Neural cell (in vitro differentiated cells): Measurements from ENCODE around the gene PRDM2. TPM values are rescaled to one million over a fixed set of nuclear protein-coding genes. Genes with fewer than 3 reads are reported as not detected.

Experiments used
- H2AFZ ChIP-seq: fragments of 200-600, 300-800 bp; sonication (generic), shearing (Covaris generic); 2 replicates; pipeline ENCODE4 v1.6.0; 2014; ENCODE audit warnings: low read depth, mild to moderate bottlenecking, antibody characterized with exemption, low read length, moderate library complexity
- H3F3A ChIP-seq: fragments of 200-600 bp; shearing (Covaris generic); 2 replicates; pipeline ENCODE4 v1.6.1; 2016; ENCODE audit warnings: mild to moderate bottlenecking, moderate library complexity, mixed read lengths, antibody characterized with exemption, low read length; ENCODE audit not compliant: insufficient read depth, poor library complexity, severe bottlenecking
- H3K27ac ChIP-seq: fragments of 200-600, 300-800 bp; sonication (generic), shearing (Covaris generic); 2 replicates; pipeline ENCODE4 v1.5.1; 2014; ENCODE audit warnings: mild to moderate bottlenecking, low read length, moderate library complexity
- H3K27me3 ChIP-seq: fragments of 300-800, 200-600 bp; sonication (generic), shearing (Covaris generic); 2 replicates; pipeline ENCODE4 v1.6.0; 2014; ENCODE audit warnings: mild to moderate bottlenecking, low read depth, low read length, moderate library complexity; ENCODE audit not compliant: insufficient read depth
- H3K36me3 ChIP-seq: fragments of 300-800, 200-600 bp; sonication (generic), shearing (Covaris generic); 2 replicates; pipeline ENCODE4 v1.5.1; 2014; ENCODE audit warnings: mild to moderate bottlenecking, antibody characterized with exemption, low read length, moderate library complexity; ENCODE audit not compliant: insufficient read depth
- H3K4me2 ChIP-seq: fragments of 300-800, 200-600 bp; sonication (generic), shearing (Covaris generic); 2 replicates; pipeline ENCODE4 v1.6.0; 2014; ENCODE audit warnings: mild to moderate bottlenecking, low read length
- H3K4me3 ChIP-seq: fragments of 300-800, 200-600 bp; sonication (generic), shearing (Covaris generic); 2 replicates; pipeline ENCODE4 v1.5.1; 2014; ENCODE audit warnings: mild to moderate bottlenecking, low read length, moderate library complexity
- H3K79me2 ChIP-seq: fragments of 200-600 bp; shearing (Covaris generic); replicated peaks from 2 replicates; pipeline ENCODE4 v1.6.0; 2014; ENCODE audit warnings: mild to moderate bottlenecking, low read length, moderate library complexity; ENCODE audit not compliant: insufficient read depth
- H3K9ac ChIP-seq: fragments of 300-800, 200-600 bp; sonication (generic), shearing (Covaris generic); 2 replicates; pipeline ENCODE4 v1.6.1; 2016; ENCODE audit warnings: mild to moderate bottlenecking, low read length, mixed read lengths
- H3K9me2 ChIP-seq: fragments of 200-600 bp; shearing (Covaris generic); 2 replicates; pipeline ENCODE4 v1.6.1; 2016; ENCODE audit warnings: mild to moderate bottlenecking, low read length, mixed read lengths; ENCODE audit not compliant: insufficient read depth
- H3K9me3 ChIP-seq: fragments of 200-600, 300-800 bp; sonication (generic), shearing (Covaris generic); 2 replicates; pipeline ENCODE4 v1.6.1; 2016; ENCODE audit warnings: mild to moderate bottlenecking, mixed run types, low read length, moderate library complexity, mixed read lengths
- H4K20me1 ChIP-seq: fragments of 200-600 bp; shearing (Covaris generic); 2 replicates; pipeline ENCODE4 v1.6.1; 2016; ENCODE audit warnings: mild to moderate bottlenecking, mixed run types; ENCODE audit not compliant: insufficient read depth
- EP300 ChIP-seq: fragments of 450-650 bp; conservative IDR thresholded peaks from 2 replicates; pipeline ENCODE4 v1.6.1; 2014; ENCODE audit warnings: antibody characterized with exemption, mild to moderate bottlenecking, moderate library complexity; ENCODE audit not compliant: poor library complexity, severe bottlenecking
- MXI1 ChIP-seq: fragments of 450-650 bp; conservative IDR thresholded peaks from 2 replicates; pipeline ENCODE4 v1.6.1; 2014; ENCODE audit warnings: antibody characterized with exemption, mild to moderate bottlenecking; ENCODE audit not compliant: poor library complexity, severe bottlenecking
- POLR2AphosphoS5 ChIP-seq: IDR thresholded peaks from 2 replicates; pipeline ENCODE4 v1.6.1; 2012
- RAD21 ChIP-seq: fragments of 450-650 bp; conservative IDR thresholded peaks from 2 replicates; pipeline ENCODE4 v1.6.1; 2014; ENCODE audit warnings: antibody characterized with exemption, mild to moderate bottlenecking, moderate library complexity
- SMC3 ChIP-seq: fragments of 450-650 bp; conservative IDR thresholded peaks from 2 replicates; pipeline ENCODE4 v1.6.1; 2014; ENCODE audit warnings: antibody characterized with exemption, mild to moderate bottlenecking, moderate library complexity; ENCODE audit not compliant: poor library complexity
- TAF1 ChIP-seq: IDR thresholded peaks from 2 replicates; pipeline ENCODE4 v1.6.1; 2012; ENCODE audit warnings: low read depth
- polyA plus RNA-seq: library from polyadenylated mRNA; depleted of rRNA; stranded (reverse); fragments of >200 nt; gene quantifications from 2 replicates; pipeline ENCODE4 v1.2.3, GENCODE V29; 2014
- TF ChIP-seq, protein P1 (sequence below): fragments of 450-650 bp; IDR thresholded peaks from 2 replicates; pipeline ENCODE4 v1.5.1; 2014; ENCODE audit warnings: antibody characterized with exemption, mild to moderate bottlenecking, moderate library complexity; ENCODE audit not compliant: poor library complexity, severe bottlenecking
- TF ChIP-seq, protein P2 (sequence below): IDR thresholded peaks from 2 replicates; pipeline ENCODE4 v1.6.1; 2012; ENCODE audit warnings: borderline replicate concordance

Gene PRDM2
- polyA plus RNA-seq, 1 donor from 2014 or later, result 10.7 TPM

DNA sequence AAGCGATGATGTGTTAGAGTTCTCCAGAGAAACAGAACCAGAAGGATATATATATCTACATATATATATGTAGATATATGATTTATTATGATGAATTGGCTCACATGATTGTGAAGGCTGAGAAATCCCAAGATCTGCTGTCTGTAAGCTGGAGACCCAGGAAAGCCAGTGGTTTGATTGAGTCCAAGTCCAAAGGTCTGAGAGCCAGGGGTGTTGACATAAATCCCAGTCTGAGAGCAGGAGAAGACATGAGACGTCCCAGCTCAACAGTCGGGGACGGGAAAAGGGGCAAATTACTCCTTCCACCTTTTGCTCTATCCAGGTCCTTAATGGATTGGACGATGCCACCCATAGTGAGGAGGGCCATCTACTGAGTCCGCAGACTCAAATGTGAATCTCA lies 126.6 kb downstream of the PRDM2 start:
- Histone ChIP-seq H3K27me3 (no peaks in the 10 kb centered on the region), H3K9me3 (peaks cover 5% of the 10 kb centered on the region), H2AFZ (no peak overlapping the region), H4K20me1 (no peaks in the 10 kb centered on the region), H3K4me3 (no peak overlapping the region), H3K79me2 (no peaks in the 10 kb centered on the region), H3K36me3 (peaks cover 10% of the 10 kb centered on the region), H3F3A (no peaks in the 10 kb centered on the region), H3K4me2 (no peak overlapping the region), H3K27ac (no peak overlapping the region), H3K9me2 (no peaks in the 10 kb centered on the region), H3K9ac (no peak overlapping the region)
- no peak for TF ChIP-seq EP300
- TF ChIP-seq SMC3, result no peak
- no peak for TF ChIP-seq MXI1
- TF ChIP-seq RAD21, result no peak
- TF ChIP-seq, protein P1, sequence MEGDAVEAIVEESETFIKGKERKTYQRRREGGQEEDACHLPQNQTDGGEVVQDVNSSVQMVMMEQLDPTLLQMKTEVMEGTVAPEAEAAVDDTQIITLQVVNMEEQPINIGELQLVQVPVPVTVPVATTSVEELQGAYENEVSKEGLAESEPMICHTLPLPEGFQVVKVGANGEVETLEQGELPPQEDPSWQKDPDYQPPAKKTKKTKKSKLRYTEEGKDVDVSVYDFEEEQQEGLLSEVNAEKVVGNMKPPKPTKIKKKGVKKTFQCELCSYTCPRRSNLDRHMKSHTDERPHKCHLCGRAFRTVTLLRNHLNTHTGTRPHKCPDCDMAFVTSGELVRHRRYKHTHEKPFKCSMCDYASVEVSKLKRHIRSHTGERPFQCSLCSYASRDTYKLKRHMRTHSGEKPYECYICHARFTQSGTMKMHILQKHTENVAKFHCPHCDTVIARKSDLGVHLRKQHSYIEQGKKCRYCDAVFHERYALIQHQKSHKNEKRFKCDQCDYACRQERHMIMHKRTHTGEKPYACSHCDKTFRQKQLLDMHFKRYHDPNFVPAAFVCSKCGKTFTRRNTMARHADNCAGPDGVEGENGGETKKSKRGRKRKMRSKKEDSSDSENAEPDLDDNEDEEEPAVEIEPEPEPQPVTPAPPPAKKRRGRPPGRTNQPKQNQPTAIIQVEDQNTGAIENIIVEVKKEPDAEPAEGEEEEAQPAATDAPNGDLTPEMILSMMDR, result no peak
- TF ChIP-seq POLR2AphosphoS5, result no peak

DNA sequence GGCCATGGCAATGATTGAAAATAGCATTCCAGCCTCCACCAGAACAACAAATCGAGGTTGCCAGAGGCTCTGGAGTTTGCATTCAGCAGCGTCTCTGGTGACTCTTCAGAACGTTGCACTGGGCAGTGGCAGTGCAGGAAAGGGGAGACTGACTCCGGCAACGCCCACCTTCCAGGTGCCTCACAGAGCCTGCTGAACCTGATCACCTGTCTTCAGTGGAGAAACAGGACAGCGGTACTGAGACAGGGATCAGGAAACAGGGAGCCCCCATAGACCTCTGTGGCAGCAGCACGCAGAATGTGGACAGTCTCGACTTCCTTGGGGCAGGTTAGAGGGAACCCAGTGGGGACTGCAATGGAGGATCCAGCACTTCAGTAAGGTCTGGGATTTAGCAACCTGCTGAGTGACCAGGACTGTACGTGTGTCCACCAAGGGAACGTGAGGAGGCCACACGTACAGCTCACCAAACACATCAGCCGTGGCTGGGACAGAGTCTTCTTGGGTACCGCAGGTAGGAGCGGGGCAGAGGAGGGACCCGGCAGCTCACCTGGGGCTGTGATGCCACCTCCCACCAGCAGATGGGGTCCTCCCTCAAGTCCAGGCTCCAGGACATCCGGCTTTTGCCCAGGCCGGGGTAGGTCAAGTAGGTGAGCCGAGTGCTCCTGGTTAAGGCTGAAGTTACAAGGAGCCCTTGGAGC lies 128.6 kb downstream of the PRDM2 start:
- H3F3A ChIP-seq, result no peaks in the 10 kb centered on the region
- H4K20me1 ChIP-seq, result no peaks in the 10 kb centered on the region
- no peak overlapping the region for H2AFZ ChIP-seq
- TF ChIP-seq, protein P1, result peak; percentile 21
- peak; percentile 16 for TF ChIP-seq SMC3
- no peak for TF ChIP-seq EP300
- H3K4me3 ChIP-seq, result no peak overlapping the region
- H3K79me2 ChIP-seq, result no peaks in the 10 kb centered on the region
- H3K9ac ChIP-seq, result no peak overlapping the region
- H3K27ac ChIP-seq, result no peak overlapping the region
- no peak overlapping the region for H3K4me2 ChIP-seq
- H3K9me3 ChIP-seq, result no peaks in the 10 kb centered on the region
- no peaks in the 10 kb centered on the region for H3K9me2 ChIP-seq
- H3K36me3 ChIP-seq, result peaks cover 7% of the 10 kb centered on the region
- no peaks in the 10 kb centered on the region for H3K27me3 ChIP-seq

DNA sequence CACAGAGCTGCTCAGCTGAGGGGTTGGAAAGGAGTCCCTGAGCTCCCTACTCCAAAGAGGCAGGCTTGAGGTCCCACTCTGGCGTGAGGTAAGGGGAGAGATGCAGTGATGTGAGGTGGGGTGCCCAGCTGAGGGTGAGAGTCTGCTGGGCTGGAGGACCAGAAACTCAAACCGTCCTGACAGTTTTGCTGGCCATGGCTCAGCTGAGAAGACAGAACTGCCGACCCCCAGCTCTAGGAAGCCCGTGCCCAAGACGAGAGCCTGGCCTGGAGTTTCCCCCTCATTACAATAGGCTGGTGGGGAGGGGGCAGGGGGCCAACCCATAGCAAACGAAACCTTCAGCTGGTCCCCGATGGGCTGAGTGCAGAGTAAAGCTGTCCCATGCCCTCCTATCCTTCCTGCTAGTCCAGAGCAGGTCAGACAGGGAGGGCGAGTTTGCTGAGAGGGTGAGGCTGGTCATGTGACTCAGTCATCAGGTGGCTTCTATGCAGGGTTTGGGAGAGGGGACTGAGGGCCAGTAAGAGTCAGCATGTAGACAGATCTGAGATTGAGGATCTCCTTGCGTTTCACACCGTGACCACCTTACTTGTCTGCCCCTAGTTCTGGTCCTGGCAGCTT lies 129.3 kb downstream of the PRDM2 start:
- Histone ChIP-seq H3K36me3 (peaks cover under 1% of the 10 kb centered on the region), H3K4me3 (no peak overlapping the region), H4K20me1 (no peaks in the 10 kb centered on the region), H2AFZ (no peak overlapping the region), H3K27ac (no peak overlapping the region), H3K27me3 (no peaks in the 10 kb centered on the region), H3K4me2 (no peak overlapping the region), H3K79me2 (no peaks in the 10 kb centered on the region), H3K9me2 (no peaks in the 10 kb centered on the region), H3K9me3 (no peaks in the 10 kb centered on the region), H3F3A (no peaks in the 10 kb centered on the region), H3K9ac (no peak overlapping the region)
- TF ChIP-seq SMC3 (no peak), TAF1 (no peak)
- TF ChIP-seq, protein P2, sequence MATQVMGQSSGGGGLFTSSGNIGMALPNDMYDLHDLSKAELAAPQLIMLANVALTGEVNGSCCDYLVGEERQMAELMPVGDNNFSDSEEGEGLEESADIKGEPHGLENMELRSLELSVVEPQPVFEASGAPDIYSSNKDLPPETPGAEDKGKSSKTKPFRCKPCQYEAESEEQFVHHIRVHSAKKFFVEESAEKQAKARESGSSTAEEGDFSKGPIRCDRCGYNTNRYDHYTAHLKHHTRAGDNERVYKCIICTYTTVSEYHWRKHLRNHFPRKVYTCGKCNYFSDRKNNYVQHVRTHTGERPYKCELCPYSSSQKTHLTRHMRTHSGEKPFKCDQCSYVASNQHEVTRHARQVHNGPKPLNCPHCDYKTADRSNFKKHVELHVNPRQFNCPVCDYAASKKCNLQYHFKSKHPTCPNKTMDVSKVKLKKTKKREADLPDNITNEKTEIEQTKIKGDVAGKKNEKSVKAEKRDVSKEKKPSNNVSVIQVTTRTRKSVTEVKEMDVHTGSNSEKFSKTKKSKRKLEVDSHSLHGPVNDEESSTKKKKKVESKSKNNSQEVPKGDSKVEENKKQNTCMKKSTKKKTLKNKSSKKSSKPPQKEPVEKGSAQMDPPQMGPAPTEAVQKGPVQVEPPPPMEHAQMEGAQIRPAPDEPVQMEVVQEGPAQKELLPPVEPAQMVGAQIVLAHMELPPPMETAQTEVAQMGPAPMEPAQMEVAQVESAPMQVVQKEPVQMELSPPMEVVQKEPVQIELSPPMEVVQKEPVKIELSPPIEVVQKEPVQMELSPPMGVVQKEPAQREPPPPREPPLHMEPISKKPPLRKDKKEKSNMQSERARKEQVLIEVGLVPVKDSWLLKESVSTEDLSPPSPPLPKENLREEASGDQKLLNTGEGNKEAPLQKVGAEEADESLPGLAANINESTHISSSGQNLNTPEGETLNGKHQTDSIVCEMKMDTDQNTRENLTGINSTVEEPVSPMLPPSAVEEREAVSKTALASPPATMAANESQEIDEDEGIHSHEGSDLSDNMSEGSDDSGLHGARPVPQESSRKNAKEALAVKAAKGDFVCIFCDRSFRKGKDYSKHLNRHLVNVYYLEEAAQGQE, result no peak
